ENCODE measurements around the gene SECTM1. TPM values are rescaled to one million over a fixed set of nuclear protein-coding genes. Genes with fewer than 3 reads are reported as not detected.

Gene SECTM1
- total RNA-seq, 4 donors from 2014 or later: 19.8 to 35.5 (median 30.7) TPM

DNA sequence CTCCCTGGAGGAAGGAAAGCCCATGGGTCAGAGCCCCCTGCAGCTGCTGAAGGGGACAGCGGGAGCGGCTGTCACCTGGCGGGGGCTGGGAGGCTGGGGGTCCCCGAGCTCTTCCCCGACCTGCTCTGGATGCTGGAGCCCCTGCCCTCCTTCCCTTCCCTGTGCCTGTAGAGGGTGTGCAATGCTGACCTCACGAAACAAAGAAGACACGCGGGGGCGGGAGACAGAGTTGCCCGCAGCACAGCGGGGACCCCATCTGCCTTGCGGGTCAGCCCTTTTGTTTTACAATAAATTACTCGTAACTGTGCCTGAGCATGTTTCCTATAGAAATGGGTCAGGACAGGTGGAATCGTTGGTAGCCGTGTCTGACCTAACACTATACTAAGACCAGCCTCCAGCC is 6.3 kb downstream of the SECTM1 start:
- DNase-seq (ENCODE audit: low spot score) (no peak), ATAC-seq (ENCODE audit: low FRiP score) (no peak)
- TF ChIP-seq, protein P1, sequence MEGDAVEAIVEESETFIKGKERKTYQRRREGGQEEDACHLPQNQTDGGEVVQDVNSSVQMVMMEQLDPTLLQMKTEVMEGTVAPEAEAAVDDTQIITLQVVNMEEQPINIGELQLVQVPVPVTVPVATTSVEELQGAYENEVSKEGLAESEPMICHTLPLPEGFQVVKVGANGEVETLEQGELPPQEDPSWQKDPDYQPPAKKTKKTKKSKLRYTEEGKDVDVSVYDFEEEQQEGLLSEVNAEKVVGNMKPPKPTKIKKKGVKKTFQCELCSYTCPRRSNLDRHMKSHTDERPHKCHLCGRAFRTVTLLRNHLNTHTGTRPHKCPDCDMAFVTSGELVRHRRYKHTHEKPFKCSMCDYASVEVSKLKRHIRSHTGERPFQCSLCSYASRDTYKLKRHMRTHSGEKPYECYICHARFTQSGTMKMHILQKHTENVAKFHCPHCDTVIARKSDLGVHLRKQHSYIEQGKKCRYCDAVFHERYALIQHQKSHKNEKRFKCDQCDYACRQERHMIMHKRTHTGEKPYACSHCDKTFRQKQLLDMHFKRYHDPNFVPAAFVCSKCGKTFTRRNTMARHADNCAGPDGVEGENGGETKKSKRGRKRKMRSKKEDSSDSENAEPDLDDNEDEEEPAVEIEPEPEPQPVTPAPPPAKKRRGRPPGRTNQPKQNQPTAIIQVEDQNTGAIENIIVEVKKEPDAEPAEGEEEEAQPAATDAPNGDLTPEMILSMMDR (IDR thresholded peaks at IDR 0.05): no peak

DNA sequence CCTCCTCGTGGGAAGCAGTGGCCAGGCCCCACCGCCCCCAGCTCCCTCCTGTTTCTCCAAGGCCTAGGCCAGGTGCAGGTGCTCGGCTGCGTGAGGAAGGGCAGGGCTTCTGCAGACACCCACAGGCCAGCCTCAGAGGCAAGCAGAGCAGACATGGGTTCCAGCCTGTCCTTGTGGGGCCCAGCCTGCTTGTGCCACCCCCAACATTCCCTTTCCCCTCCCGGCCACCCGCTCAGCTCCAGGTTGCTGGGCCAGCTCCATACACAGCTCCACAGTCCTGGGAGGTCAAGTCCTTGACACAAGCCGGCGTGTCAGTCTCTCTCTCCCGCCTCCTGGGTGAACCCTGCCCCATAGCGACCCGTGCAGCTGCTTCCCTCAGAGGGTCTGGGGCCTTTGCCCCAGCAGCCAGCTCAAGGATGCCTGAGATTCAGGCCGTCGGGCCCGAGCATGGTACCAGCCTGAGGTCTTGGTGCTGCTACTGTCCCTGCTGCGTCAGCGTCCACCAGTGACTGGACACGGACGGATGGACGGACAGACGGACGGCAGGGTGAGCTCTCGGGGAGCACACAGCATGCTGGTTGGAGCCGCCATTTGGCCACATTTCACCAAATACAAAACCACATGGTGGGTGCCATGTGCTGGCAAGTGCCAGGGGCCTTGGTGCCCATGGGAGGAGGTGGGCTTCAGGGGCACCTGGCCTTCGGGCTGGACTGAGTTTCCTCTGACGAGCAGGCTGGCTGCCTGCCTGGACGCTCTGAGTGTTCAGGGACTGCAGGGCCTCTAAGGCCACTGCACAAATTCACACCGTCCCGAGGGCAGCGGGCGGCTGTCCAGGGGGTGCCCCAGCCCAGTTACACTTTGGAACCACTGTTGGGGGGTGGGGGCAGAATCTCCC is 8.0 kb downstream of the SECTM1 start:
- TF ChIP-seq, protein P1 (IDR thresholded peaks at IDR 0.05): no peak
- ATAC-seq (ENCODE audit: low FRiP score) (no peak), DNase-seq (ENCODE audit: low spot score) (no peak)

DNA sequence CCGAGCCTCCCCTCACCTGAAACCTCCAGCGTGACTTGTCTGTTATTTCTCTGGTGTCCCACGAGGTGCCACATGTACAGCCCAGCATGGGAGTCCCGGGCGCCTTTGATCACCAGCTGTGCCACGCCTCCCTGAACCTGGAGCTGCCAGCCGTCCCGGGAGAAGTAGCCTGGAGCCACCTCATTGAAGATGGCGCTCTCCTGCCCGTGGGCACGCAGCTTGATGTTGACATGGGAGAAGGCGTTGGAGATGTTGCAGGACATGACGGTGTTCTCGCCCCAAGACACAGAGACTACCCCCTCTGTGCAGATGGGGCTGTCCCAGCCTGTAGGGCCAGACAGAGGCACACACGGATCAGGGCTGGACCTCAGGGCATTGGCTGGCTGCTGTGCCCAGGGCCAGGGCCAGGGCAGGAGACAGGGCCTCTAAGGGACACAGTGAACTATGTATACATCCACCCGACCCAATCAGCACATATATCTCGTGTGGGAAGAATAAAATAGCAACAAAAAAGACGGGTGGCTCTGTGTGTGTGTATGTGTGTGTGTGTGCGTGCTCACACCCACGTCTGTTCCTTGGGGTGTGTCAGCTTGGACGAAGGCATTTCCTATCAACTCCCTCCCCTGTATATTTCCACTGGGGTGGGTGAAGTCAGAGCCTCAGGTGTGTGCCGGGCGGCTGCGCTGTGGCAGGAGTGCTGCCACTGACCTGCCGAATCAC is 8.8 kb downstream of the SECTM1 start:
- ATAC-seq (ENCODE audit: low FRiP score) (no peak), DNase-seq (ENCODE audit: low spot score) (no peak)
- TF ChIP-seq, protein P1 (IDR thresholded peaks at IDR 0.05): no peak

DNA sequence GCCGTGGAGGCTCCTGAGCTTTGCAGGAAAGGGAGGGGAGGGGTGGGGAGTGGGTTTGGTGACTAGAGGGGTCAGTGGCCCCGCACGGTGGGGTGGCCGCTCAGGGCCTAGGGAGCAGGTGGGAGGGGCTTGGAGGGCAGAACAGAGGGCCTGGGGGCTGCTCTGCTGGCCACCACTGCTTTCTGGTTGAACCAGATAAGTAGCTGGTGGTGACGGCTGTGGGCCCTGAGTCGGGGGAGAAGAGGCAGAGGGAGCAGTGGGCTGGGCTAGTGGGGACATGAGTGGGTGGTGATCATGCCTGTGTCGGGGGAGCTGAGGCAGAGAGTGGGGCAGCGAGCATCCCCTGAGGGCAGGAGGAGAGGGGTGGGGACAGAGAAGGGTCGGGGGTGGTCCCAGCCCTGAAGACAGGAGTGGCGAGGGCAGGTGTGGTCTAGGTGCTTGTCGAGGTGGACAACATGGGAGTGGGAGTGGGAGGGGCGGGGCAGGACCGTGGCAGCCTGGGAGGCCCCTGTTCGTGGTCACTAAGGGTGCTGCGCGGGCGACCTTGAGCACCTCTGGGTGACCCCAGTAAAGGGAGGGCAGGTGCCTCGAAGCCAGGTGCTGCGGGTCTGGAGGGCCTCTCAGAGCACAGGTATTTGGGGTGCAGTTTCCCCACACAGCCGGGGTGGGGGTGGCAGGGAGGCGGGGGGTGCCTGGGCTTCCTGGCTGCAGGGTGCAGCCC is 9.9 kb downstream of the SECTM1 start:
- ATAC-seq (ENCODE audit: low FRiP score): no peak
- TF ChIP-seq, protein P1 (IDR thresholded peaks at IDR 0.05): no peak
- no peak for DNase-seq (ENCODE audit: low spot score)

DNA sequence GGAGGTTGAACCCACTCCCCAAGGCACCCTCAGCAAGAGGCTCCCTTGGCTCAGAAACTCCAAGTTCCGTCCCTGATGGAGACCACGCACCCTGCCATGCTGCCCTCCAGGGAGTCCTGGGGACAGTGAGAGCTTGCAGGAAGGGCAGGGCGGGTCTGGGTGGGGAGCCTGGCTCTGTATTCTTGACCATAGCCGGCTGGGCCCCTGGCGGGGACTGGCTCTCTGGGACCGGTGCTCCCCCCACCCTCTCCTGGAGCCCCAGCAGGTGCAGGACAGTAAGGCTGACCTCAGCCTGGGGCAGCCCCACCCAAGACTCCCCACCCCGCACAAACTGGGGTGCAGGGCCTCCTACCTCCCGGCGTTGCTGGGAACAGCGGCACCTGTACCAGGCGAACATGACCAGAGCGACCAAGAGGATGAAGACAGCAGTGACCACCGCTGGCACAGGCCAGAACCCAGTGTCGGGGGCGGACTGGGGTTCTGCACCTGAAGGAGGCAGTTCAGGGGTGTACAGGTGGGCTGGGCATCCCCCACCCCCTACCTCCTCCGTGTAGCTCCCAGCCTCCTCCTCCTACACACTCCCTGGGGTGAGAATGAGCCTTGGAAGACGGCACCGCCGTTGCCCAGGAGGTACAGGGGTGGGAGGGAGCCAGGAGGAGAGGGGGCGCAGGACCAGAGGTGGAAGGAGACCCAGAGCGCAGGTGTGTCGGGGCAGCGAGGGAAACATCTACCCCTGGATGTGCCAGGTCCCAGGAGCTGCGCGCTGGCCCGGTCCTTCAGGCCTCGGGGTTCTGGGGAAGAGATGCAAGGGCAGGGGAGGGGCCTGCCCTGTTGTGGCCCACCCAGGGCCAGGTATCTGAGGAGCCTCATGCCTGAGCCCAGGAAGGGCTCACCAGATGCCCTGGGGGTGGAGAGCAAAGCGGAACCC is 10.8 kb downstream of the SECTM1 start:
- ATAC-seq (ENCODE audit: low FRiP score) (no peak), DNase-seq (ENCODE audit: low spot score) (no peak)

More for the DNA sequence above, 10.8 kb downstream of the SECTM1 start:
- TF ChIP-seq, protein P1 (IDR thresholded peaks at IDR 0.05): no peak

Data from omental fat pad (tissue), 4 donors.